Tibial nerve (tissue), 4 donors: ENCODE results near the gene PHOSPHO1. TPM values are rescaled to one million over a fixed set of nuclear protein-coding genes. Genes with fewer than 3 reads are reported as not detected.
A peak's percentile ranks its signal among the peaks of the same experiment; 100 is the strongest.

ENCODE experiments used
- DNase-seq, 2 donors: peaks; one replicate each; pipeline ENCODE4 v3.0.0-alpha.2; 2019; ENCODE audit warnings: low spot score in 2 of 2
- H3K27ac ChIP-seq, 4 donors: fragments of 200-600 bp; sonication (generic) in 3 of 4; one replicate each; pipeline ENCODE4 v1.5.1; 2017 to 2019; ENCODE audit warnings: mild to moderate bottlenecking in 1 of 4
- H3K27me3 ChIP-seq, 2 donors: fragments of 200-600 bp; sonication (generic) in 1 of 2; one replicate each; pipeline versions ENCODE4 v1.5.1 to v1.6.0; 2017 to 2019
- H3K36me3 ChIP-seq, 3 donors: fragments of 200-600 bp; sonication (generic); one replicate each; pipeline ENCODE4 v1.5.1; 2018 to 2019
- H3K4me1 ChIP-seq, 4 donors: fragments of 200-600 bp; sonication (generic) in 3 of 4; one replicate each; pipeline ENCODE4 v1.5.1; 2017 to 2019
- H3K4me3 ChIP-seq, 4 donors: fragments of 200-600 bp; sonication (generic) in 3 of 4; one replicate each; pipeline ENCODE4 v1.5.1; 2017 to 2019; ENCODE audit warnings: mild to moderate bottlenecking in 1 of 4, moderate library complexity in 1 of 4
- H3K9me3 ChIP-seq, 4 donors: fragments of 200-600 bp; sonication (generic) in 3 of 4; one replicate each; pipeline ENCODE4 v1.5.1; 2017 to 2019
- CTCF ChIP-seq, 5 experiments: fragments of 200-600 bp in 3 of 5; fragments of 450-650 bp in 2 of 5; sonication (generic) in 3 of 5; IDR thresholded peaks; one replicate each; pipeline ENCODE4 v1.5.1; 2016 to 2019; ENCODE audit warnings: antibody characterized with exemption in 5 of 5, mild to moderate bottlenecking in 3 of 5, moderate library complexity in 2 of 5
- EP300 ChIP-seq, 2 donors: sonication (generic); formaldehyde crosslinking; IDR thresholded peaks; one replicate each; pipeline ENCODE4 v1.6.1; 2017; ENCODE audit warnings: antibody characterized with exemption in 2 of 2, mild to moderate bottlenecking in 1 of 2
- POLR2A ChIP-seq, 2 donors: fragments of 450-650 bp; IDR thresholded peaks; one replicate each; pipeline ENCODE4 v1.6.1; 2017; ENCODE audit warnings: antibody characterized with exemption in 2 of 2, mild to moderate bottlenecking in 2 of 2, moderate library complexity in 2 of 2
- WGBS, 2 donors: methylation state at CpG; one replicate each; pipeline ENCODE4 v1.1.5; 2018; 5-methylcytosine and 5-hydroxymethylcytosine counted together
- total RNA-seq, 4 donors: library from RNA; depleted of rRNA; stranded (reverse); fragments of >200 nt; gene quantifications; one replicate each; pipeline ENCODE4 v1.1.0, GENCODE V29; 2016

The PHOSPHO1 gene
- total RNA-seq, 4 donors from 2014 or later = 0.21 to 1.3 (median 0.98) TPM; not detected in 1

DNA sequence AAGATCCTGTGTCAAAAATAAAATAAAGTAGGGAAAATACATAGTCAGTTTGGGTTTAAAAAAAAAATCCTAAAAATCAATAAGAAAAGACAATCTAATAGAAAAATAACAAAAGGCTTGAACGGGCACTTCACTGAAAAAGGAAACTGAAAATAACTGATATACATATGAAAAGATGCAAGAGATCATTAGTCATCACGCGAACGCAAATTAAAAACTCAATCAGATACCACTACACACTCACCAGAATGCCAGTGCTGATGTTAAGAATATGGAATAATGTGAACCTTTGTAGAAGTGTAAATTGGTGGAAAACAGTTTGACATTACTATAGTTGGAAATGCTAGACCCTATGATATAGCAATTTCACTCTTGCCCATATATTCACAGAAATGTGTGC is 34.8 kb downstream of the PHOSPHO1 start:
- H3K27me3 ChIP-seq = no peaks in the 10 kb centered on the region
- H3K27ac ChIP-seq = no peak overlapping the region
- no peaks in the 10 kb centered on the region for H3K9me3 ChIP-seq
- no peak overlapping the region for H3K4me3 ChIP-seq
- WGBS, 2 donors = 73 to 85% methylated on average over 4 of the region's 4 CpGs
- no peak for TF ChIP-seq CTCF (IDR thresholded peaks at IDR 0.05)
- TF ChIP-seq EP300 (IDR thresholded peaks at IDR 0.05) = no peak
- TF ChIP-seq POLR2A (IDR thresholded peaks at IDR 0.05) = no peak
- no peaks in the 10 kb centered on the region for H3K36me3 ChIP-seq
- no peak for DNase-seq
- peaks cover 0 to 7% (median 0%) of the 10 kb centered on the region in 4 donors for H3K4me1 ChIP-seq

DNA sequence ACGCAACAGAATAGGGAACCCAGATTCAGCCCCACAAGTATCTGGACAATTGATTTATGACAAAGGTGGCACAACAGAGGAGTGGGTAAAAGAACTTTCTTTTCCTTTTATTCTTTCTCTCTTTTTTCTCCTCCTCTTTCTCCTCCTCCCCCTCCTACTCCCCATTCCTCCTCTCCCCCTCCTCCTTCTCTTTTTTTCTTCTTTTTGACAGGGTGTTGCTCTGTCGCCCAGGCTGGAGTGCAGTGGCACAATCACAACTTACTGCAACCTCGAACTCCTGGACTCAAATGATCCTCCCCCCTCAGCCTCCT is 36.3 kb downstream of the PHOSPHO1 start:
- 52 to 54% methylated on average over 3 of the region's 3 CpGs for WGBS, 2 donors
- DNase-seq = no peak
- H3K9me3 ChIP-seq = no peaks in the 10 kb centered on the region
- TF ChIP-seq EP300 (IDR thresholded peaks at IDR 0.05) = no peak
- no peak for TF ChIP-seq CTCF (IDR thresholded peaks at IDR 0.05)
- peaks cover 0 to 7% (median 0%) of the 10 kb centered on the region in 4 donors for H3K4me1 ChIP-seq
- no peak overlapping the region for H3K4me3 ChIP-seq
- H3K27me3 ChIP-seq = no peaks in the 10 kb centered on the region
- H3K36me3 ChIP-seq = no peaks in the 10 kb centered on the region
- H3K27ac ChIP-seq = peak overlapping the region in 3 of 4 donors; percentile 98 to 99 (median 98)

GRCh38 chr17:49193513-49194296 is 36.9 kb downstream of the PHOSPHO1 start:
- H3K27ac ChIP-seq = peak overlapping the region; percentile 95 to 99 (median 98)
- peak in 1 of 2 donors; percentile 66 for TF ChIP-seq EP300 (IDR thresholded peaks at IDR 0.05)
- peak in 1 of 2 donors; percentile 47 for TF ChIP-seq POLR2A (IDR thresholded peaks at IDR 0.05)
- no peak for TF ChIP-seq CTCF (IDR thresholded peaks at IDR 0.05)
- H3K36me3 ChIP-seq = no peaks in the 10 kb centered on the region
- peaks cover 0 to 7% (median 0%) of the 10 kb centered on the region in 4 donors for H3K4me1 ChIP-seq
- no peaks in the 10 kb centered on the region for H3K9me3 ChIP-seq
- 5 to 9% methylated on average over 21 of the region's 21 CpGs for WGBS, 2 donors
- no peaks in the 10 kb centered on the region for H3K27me3 ChIP-seq
- H3K4me3 ChIP-seq = peak overlapping the region; percentile 71 to 80 (median 78)
- DNase-seq = peak; percentile 31 to 62

DNA sequence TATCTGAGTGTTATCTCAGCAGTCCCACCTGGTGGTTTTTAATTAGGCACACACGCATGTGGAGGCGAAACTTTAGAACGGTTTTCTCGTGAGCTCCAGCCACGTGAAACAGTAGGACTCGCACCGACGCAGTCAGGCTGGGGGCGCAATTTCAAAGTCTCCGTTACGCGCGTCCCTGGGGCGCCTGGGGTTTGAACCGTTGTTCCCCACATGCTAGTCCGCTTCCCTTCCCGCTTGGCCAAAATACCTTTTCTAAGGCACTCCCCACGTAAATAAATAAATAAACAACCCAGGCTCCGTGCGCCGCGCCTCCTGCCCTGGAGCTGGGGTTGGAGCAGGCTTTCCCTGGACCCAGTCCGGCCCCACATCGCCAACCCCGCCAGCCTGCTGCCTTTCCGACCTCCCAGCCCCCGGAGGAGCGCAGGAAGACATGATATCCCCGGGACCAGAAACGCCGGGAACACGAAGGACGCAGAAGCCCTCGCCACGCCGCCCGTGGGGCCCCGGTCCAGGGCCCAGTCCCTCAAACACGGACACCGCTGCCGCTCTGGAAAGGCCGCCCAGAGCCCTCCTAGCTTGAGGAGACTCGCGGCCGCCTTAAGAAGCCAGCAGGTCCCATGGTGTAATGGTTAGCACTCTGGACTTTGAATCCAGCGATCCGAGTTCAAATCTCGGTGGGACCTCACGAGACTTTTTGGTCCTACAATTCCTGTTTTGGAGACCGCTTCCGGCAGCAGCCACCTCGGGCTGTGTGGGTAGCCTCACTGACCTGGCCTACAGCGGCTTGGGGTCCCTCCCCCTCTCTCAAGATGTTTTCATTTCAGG is 38.5 kb downstream of the PHOSPHO1 start:
- Histone ChIP-seq H3K9me3 (no peaks in the 10 kb centered on the region), H3K27ac (peak overlapping the region; percentile 95 to 99 (median 98)), H3K4me1 (peaks cover 0 to 7% (median 0%) of the 10 kb centered on the region in 4 donors), H3K4me3 (peak overlapping the region; percentile 71 to 80 (median 78)), H3K36me3 (no peaks in the 10 kb centered on the region), H3K27me3 (no peaks in the 10 kb centered on the region)
- 0% methylated on average over 37 to 53 of the region's 53 CpGs for WGBS, 2 donors
- DNase-seq = peak; percentile 94 to 97
- TF ChIP-seq CTCF (IDR thresholded peaks at IDR 0.05) (peak; percentile 20 to 32 (median 26)), EP300 (IDR thresholded peaks at IDR 0.05) (peak in 1 of 2 donors; percentile 55), POLR2A (IDR thresholded peaks at IDR 0.05) (peak in 1 of 2 donors; percentile 31)
